PFSK-1 (cell line): ENCODE results near the gene PROB1. TPM values are rescaled to one million over a fixed set of nuclear protein-coding genes. Genes with fewer than 3 reads are reported as not detected.

Experiments used
- FOXP2 ChIP-seq: optimal IDR thresholded peaks from 2 replicates; pipeline ENCODE3; 2011; ENCODE audit warnings: borderline replicate concordance, control low read depth, inconsistent platforms; ENCODE audit not compliant: insufficient read depth; ENCODE audit errors: extremely low read length, extremely low read depth
- POLR2AphosphoS5 ChIP-seq: IDR thresholded peaks from 2 replicates; pipeline ENCODE4 v1.6.1; 2012; ENCODE audit warnings: low read depth, mild to moderate bottlenecking, control low read depth, low read length, moderate library complexity
- SIN3A ChIP-seq: IDR thresholded peaks from 2 replicates; pipeline ENCODE4 v1.6.1; 2012; ENCODE audit warnings: mild to moderate bottlenecking, low read length, moderate library complexity, borderline replicate concordance; ENCODE audit not compliant: insufficient read depth
- TAF1 ChIP-seq: IDR thresholded peaks from 2 replicates; pipeline ENCODE4 v1.6.1; 2012; ENCODE audit warnings: low read length, control low read depth, borderline replicate concordance; ENCODE audit not compliant: insufficient read depth
- polyA plus RNA-seq: library from polyadenylated mRNA; unstranded; fragments of >200 nt; gene quantifications from one replicate; pipeline ENCODE4 v1.2.1, GENCODE V29; 2012; ENCODE audit warnings: low read depth, missing spikeins; ENCODE audit not compliant: insufficient read length
- TF ChIP-seq, protein P1 (sequence below), 2 experiments: IDR thresholded peaks; 2 replicates each; pipeline versions ENCODE4 v1.6.1 to v1.8.0; 2011 to 2012; ENCODE audit warnings: low read depth in 2 of 2, low read length in 2 of 2, control low read depth in 1 of 2, inconsistent platforms in 1 of 2, mild to moderate bottlenecking in 1 of 2, moderate library complexity in 1 of 2; ENCODE audit not compliant: insufficient read depth in 1 of 2

PROB1 gene, protein sequence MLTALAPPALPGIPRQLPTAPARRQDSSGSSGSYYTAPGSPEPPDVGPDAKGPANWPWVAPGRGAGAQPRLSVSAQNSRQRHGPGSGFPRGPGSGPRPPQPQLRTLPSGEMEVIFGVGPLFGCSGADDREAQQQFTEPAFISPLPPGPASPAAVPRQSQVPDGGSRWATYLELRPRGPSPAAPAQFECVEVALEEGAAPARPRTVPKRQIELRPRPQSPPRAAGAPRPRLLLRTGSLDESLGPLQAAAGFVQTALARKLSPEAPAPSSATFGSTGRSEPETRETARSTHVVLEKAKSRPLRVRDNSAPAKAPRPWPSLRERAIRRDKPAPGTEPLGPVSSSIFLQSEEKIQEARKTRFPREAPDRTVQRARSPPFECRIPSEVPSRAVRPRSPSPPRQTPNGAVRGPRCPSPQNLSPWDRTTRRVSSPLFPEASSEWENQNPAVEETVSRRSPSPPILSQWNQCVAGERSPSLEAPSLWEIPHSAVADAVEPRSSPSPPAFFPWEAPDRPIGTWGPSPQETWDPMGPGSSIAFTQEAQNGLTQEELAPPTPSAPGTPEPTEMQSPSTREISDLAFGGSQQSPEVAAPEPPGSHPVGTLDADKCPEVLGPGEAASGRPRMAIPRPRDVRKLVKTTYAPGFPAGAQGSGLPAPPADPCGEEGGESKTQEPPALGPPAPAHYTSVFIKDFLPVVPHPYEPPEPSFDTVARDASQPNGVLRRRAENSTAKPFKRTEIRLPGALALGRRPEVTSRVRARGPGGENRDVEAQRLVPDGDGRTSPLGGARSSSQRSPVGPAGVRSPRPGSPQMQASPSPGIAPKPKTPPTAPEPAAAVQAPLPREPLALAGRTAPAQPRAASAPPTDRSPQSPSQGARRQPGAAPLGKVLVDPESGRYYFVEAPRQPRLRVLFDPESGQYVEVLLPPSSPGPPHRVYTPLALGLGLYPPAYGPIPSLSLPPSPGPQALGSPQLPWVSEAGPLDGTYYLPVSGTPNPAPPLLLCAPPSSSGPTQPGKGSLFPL
- 5.9 TPM for polyA plus RNA-seq

DNA sequence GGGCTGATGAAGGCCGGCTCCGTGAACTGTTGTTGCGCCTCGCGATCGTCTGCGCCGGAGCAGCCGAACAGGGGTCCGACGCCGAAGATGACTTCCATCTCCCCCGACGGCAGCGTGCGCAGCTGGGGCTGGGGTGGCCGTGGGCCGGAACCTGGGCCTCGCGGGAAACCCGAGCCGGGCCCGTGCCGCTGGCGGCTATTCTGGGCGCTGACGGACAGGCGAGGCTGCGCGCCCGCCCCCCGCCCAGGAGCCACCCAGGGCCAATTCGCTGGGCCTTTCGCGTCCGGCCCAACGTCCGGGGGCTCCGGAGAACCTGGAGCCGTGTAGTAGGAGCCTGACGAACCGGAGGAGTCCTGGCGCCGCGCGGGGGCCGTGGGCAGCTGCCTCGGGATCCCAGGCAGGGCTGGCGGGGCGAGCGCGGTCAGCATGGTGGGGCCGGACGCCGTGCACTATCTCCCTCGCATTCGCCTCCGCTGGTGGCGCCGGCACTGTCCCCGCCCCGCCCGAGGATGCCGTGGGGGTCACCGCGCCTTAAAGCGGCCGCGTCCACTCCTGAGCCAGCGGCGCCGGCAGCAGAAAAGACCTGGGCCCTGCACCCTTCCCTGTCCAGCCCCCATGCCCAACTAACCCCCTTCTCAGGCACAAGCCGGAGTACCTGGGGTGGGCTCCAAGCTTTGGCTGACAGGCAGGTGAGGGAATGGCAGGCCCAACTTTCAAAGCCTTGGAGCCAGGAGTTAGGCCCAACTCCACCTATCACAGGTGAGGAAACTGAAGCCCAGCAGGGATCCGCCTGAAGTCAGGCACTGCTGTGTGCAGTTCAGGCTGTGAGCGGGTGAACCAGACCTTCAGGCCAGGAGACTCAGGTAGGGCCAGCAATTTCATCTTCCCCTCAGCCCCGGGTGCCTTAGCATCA, at the start of gene PROB1:
PROB1 (minus strand) TSS at position 451 of the 913 bp plus-strand sequence; CDS start at position 428, 23 bp downstream.
- TF ChIP-seq, protein P1, sequence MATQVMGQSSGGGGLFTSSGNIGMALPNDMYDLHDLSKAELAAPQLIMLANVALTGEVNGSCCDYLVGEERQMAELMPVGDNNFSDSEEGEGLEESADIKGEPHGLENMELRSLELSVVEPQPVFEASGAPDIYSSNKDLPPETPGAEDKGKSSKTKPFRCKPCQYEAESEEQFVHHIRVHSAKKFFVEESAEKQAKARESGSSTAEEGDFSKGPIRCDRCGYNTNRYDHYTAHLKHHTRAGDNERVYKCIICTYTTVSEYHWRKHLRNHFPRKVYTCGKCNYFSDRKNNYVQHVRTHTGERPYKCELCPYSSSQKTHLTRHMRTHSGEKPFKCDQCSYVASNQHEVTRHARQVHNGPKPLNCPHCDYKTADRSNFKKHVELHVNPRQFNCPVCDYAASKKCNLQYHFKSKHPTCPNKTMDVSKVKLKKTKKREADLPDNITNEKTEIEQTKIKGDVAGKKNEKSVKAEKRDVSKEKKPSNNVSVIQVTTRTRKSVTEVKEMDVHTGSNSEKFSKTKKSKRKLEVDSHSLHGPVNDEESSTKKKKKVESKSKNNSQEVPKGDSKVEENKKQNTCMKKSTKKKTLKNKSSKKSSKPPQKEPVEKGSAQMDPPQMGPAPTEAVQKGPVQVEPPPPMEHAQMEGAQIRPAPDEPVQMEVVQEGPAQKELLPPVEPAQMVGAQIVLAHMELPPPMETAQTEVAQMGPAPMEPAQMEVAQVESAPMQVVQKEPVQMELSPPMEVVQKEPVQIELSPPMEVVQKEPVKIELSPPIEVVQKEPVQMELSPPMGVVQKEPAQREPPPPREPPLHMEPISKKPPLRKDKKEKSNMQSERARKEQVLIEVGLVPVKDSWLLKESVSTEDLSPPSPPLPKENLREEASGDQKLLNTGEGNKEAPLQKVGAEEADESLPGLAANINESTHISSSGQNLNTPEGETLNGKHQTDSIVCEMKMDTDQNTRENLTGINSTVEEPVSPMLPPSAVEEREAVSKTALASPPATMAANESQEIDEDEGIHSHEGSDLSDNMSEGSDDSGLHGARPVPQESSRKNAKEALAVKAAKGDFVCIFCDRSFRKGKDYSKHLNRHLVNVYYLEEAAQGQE (IDR thresholded peaks at IDR 0.05; ENCODE audit: insufficient read depth in 1 of 2, low read depth in 2 of 2, low read length in 2 of 2) = no peak
- TF ChIP-seq FOXP2 (no peak), TAF1 (no peak), POLR2AphosphoS5 (no peak), SIN3A (no peak)

DNA sequence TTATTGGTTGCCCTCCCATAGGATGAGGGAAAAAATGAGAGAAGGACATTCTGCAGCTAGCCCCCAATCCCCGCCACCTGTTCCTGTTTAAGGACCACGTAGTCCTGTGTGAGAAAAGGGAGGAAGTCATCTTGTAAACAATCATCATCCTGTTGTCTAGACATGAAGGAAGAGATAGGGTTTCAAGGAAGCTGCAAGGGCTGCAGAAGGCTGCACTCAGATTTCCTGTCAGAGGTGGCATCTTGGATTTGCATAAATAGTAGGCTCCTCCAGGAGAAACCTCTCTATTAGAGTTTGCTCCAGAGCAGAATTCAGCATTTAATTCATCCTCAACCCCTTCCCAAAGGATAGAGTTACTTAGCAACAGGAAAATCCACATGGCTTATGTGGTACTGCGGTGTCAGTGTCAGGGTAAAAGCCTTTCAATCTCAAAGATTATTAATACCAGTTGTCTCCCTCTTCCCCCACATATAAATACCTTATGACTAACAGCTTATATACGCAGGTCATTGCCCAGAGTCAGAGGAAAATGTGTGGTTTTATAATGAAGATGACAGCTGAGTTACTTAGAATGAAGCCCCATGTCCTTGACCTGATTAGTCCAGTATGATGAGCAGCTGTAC, 49.0 kb upstream of the PROB1 start:
- peak; percentile 90 for TF ChIP-seq FOXP2
- TF ChIP-seq SIN3A = no peak

DNA sequence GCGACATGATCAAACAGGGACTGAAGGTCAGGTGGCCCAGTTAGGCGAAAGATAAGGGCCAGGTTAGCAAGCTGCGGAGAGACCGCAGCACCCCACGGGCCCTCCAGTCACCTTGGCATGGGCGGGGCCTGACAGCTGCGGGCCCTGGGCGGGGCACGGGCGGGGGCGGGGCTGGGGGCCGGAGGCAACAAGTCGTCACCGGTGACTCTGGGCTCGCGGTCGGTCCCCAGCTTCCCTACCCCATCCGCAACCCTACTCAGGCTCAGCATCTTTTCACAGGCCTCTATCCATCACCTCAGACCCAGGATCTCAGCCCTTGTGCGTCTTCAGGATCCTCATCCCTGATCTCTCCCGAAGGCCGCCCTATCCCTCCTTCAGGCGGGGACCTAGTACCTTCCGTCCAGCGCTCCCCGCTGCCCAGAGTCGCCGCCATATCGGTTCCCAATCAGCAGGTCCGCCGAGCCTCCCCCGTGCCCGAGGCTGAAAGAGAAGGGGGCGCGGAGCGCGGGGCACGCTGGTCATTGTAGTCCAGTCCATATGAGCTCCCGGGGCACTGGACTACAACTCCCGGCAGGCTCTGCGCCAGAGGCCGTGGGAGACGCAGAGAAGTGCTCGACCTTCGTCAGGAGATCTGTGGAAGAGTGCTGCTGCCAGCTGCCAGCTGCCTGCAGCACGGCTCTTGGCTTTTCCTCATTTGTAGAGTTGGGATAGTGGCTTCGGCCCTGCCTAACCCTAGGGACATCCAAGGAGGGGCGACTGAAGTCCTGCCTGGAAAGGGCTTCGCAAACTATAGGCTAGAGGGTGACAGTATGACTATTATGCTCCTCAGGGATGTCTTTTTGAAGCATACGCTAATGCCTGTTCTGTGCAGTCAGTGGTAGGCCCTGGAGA, 44.4 kb upstream of the PROB1 start, which contains the start of gene DNAJC18:
DNAJC18 (minus strand) TSS at position 513 of the 891 bp plus-strand sequence; CDS start at position 433, 80 bp downstream.
- 0 out of 2 replicates have a peak, but pooled peaks have one; percentile 45 for TF ChIP-seq TAF1
- TF ChIP-seq FOXP2 = no peak
- no peak for TF ChIP-seq SIN3A
- TF ChIP-seq, protein P1 (IDR thresholded peaks at IDR 0.05; ENCODE audit: insufficient read depth in 1 of 2, low read depth in 2 of 2, low read length in 2 of 2) = no peak
- TF ChIP-seq POLR2AphosphoS5 = peak; percentile 33; the same call in 1 of the 2 replicates

DNA sequence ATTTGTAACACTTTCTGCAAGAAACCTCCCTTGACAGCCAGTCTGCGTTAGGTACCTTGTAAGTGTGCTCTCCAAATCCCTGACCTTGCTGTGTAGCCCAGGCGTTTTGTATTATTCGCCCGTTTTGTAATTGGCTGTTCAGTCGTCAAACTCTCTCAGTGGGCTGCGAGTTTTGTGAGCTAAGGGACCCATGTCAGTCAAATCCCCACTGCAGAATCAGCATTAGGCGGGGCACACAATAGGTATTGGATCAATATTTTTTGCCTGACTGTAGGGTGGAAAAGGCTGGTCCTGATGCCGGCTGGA, 43.8 kb upstream of the PROB1 start:
- TF ChIP-seq, protein P1 (IDR thresholded peaks at IDR 0.05; ENCODE audit: insufficient read depth in 1 of 2, low read depth in 2 of 2, low read length in 2 of 2) = no peak
- TF ChIP-seq FOXP2 = no peak
- no peak for TF ChIP-seq TAF1
- TF ChIP-seq POLR2AphosphoS5 = no peak
- TF ChIP-seq SIN3A = no peak
